GM21825 (cell line): ENCODE data around the gene RHBDD1.
A peak's percentile ranks its signal among the peaks of the same experiment; 100 is the strongest.

ENCODE experiments used
- ATAC-seq: cut with Tn5 transposase; IDR thresholded peaks from one replicate; pipeline ENCODE4 v1.9.1; 2021; ENCODE audit warnings: mild to moderate bottlenecking, moderate library complexity; ENCODE audit not compliant: unreplicated experiment

Gene RHBDD1

GRCh38 chr2:227025510-227025909 is 189.7 kb downstream of the RHBDD1 start:
- ATAC-seq: no peak

- no peak for ATAC-seq
Measured at GRCh38 chr2:227029426-227030105, 193.7 kb downstream of the RHBDD1 start.

- no peak for ATAC-seq
Measured at GRCh38 chr2:227030789-227031188, 194.9 kb downstream of the RHBDD1 start.

DNA sequence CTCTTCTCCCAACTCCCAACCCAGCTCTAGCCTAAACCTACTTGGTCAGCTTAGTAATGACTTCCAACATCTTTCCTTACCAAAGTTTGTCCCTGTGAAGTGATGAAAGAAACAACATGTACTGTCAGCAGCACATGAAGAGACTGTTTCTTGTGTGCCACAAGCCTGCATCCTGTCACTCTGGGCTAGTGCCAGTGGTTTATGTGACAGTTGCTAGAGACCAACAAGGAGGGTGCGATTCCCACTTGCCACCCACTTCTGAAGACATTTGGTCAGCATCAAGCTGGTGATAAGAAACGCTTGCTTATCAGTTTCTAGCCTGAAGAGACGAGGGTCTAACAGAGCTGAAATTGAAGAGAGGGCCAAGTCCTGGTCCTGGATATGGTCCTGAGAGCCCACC is 195.5 kb downstream of the RHBDD1 start:
- no peak for ATAC-seq

GRCh38 chr2:227033471-227034148 is 197.8 kb downstream of the RHBDD1 start:
- peak; percentile 61 for ATAC-seq

- ATAC-seq: no peak
Measured at GRCh38 chr2:227035711-227036367, 200.0 kb downstream of the RHBDD1 start.

- ATAC-seq: no peak
Measured at GRCh38 chr2:227036527-227036926, 200.7 kb downstream of the RHBDD1 start.

DNA sequence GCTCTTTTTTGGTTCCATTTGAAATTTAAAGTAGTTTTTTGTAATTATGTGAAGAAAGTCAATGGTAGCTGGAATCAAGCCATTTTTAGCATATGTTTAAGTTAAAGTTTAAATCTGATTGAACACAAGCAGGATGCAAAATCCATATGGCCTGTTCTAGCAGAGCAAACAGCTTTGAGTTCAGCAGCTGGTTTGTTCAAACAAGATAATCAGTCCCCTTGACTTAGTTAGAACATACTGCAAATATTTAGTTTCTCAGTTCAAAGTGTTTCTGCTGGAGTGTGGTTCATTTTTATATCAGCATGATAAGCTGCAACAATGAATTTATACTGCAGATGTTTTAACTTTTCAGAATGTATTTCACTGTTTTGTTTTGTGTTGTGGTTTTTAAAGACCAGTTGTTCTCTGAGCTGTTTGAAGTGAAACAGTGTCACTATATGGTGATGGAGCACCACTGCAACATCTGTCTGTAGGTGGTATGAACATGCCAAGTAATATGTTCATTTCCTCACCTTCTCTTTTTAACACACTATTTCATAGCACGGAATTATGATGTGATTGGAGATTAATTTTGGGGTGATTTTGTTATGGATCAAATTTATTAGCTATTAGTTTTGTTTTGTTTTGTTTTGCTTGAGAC is 202.8 kb downstream of the RHBDD1 start:
- ATAC-seq: no peak

DNA sequence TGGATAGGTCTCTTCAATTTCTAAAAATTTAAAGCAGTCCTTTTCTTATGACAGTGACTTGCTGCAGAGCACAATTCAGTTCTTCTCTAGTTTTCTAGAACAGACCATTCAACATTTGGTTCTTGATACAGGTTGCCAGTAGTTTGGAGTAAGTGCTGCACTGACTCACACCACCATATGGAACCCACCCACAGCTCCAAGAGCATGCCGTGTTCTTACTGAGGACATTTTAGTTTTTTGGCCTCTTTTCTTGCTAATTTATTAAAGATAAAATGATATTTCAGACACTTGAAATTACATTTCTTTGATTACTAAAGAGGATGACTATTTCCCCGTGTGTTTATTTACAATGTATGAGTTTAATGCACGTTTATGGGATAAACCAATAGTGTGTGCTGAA is 208.1 kb downstream of the RHBDD1 start:
- no peak for ATAC-seq
